ENCODE results near the gene CRB3. TPM values are rescaled to one million over a fixed set of nuclear protein-coding genes. Genes with fewer than 3 reads are reported as not detected.

CRB3 gene
- not detected in 2 replicates for total RNA-seq

GRCh38 chr19:6464070-6464873 lies at the start of gene CRB3:
CRB3 (plus strand) TSS chr19:6464271; CDS start chr19:6464702, 431 bp downstream.

GRCh38 chr19:6424195-6424938 lies 39.7 kb upstream of the CRB3 start, which contains the start of gene KHSRP:
KHSRP (minus strand) TSS chr19:6424811; CDS start chr19:6424701, 110 bp downstream.

GRCh38 chr19:6433663-6434062 lies 30.4 kb upstream of the CRB3 start, which contains the start of gene SLC25A41:
SLC25A41 (minus strand) TSS chr19:6433763; CDS start chr19:6433693, 70 bp downstream.

DNA sequence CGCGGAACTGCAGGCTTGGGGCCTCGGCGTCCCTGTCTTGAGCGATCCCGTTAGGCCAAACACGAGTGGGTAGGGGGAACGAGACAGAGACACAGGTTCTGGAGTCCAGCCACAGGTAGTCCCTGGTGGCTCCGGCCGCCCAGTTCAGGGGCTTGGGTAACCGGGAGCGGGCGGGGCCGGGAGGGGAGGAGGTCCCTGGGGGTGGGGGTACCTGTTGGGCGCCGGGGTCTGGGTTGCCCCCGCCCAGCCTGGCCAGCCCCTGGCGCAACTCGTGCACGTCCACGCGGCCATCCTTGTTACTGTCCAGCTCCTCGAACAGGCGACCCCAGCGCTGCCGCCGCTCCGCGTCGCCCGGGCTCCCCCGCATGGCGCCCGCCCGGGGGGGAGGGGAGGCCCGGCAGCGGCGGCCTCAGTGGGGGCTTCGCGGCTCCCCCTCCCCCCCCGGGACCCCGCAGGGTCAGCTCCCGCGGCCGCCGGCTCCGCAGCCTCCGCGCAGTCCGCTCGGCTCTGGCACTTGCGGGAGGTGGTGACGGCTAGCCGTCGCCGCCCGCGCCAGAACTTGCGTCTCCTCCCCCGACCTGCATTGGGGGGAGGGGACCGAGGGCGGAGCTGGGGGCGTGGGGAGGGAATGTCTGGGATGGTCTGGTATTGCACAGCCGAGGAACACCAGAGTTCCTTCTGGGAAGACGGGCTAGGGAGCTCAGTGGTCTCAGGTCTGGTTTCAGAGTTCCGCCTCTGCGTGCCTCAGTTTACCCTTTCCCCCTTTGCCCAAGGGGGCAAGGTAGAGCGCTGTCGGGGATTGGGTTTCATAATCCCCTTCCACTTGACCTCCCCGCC lies 4.6 kb upstream of the CRB3 start, which contains the start of gene SLC25A23:
TSS of gene SLC25A23 (minus strand) at position 531 of the 837 bp plus-strand sequence. CDS start at position 367, 164 bp downstream.

DNA sequence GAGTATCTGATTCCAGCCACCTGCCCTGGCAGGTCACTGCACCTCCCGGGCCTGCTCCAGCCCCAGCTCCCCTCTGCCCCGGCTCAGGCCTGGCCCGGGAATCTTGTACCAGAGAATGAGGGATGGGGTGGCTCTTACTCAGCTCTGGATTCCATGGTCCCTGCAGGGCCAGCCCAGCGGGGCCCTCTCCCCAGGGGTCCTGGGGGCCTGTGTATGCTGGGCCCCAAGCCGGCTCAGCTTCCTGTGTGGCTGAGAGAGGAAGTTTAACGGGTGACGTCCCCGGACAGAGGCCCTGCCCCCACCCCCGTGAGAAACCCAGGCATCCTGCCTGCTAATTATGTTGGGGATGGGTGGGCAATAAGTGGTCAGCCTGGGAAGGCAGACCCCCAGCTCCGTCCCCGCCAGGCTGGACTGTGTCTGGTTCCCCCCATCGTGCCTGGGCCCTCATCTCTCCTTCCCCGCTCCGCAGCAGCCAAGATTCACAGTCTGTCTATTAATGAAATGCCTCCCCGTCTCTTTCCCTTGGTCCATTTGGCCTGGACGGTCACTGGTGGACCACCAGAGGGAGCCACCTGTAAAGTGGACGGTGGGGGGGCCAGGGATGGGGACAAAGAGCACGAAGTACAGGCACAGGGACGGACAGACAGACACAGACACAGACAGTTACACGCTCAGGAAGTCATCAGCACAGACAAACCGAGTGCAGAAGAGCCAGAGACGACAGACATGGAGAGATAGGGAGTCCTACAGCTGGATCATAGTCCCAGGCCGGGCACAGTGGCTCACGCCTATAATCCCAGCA lies 17.7 kb downstream of the CRB3 start, which contains the start of gene DENND1C:
TSS of gene DENND1C (minus strand) at position 247 of the 802 bp plus-strand sequence. CDS start at position 155, 92 bp downstream.

DNA sequence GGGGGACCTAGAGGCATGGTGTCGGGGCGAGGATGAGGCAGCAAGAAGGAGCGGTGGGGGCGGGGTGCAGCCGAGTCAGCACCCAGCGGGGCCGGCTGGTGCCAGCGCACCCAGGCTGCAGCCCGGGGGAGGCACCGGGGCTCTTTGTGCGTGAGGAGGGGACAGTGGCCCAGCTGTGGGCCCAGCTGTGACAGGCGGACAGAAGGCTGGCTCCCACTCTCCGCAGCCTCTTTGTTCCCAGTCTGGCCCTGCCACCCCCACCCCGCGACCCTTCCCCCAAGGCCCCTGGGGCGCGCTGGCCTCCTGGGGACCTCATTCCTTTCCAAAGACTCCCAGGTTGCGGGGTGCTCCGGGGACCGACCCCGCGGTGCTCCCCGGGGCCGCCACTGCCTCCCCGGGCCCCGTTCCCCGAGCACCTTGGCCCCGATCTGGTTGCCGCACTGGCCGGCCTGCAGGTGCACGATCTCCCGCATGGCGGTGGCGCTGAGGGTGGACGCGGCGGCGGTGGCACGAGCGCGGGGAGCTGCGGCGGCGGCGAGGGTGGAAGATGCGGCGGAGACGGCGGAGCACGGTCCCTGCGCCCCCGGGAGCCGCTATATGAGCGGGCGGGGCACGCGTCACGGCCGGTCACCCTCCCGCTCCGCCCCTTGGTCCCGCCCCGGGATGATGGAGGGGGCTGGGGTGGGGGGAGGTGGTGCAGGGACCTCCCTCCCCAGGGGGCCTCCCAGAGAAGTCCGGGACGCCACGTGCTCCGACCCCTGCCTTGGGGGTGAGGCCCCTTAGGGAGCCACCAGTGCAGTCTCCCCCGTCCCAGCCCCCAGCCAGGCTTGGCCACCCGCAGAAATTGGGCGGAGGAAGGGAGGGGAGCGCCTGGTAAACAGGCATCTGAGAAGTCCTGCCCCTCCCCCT lies 37.9 kb downstream of the CRB3 start, which contains the start of gene TUBB4A:
TSS of gene TUBB4A (minus strand) at position 570 of the 909 bp plus-strand sequence. CDS start at position 473, 97 bp downstream.

Other genes with a start within 250 kb of the CRB3 start
- 27.8 and 40.6 TPM in 2 replicates for gene MLLT1, start 184.3 kb upstream of the CRB3 start, total RNA-seq
- gene ACER1, start 130.7 kb upstream of the CRB3 start, total RNA-seq, result not detected in 2 replicates
- 85.9 and 130 TPM in 2 replicates for gene CLPP, start 102.7 kb upstream of the CRB3 start, total RNA-seq
- 136 and 172 TPM in 2 replicates for gene ALKBH7, start 91.5 kb upstream of the CRB3 start, total RNA-seq
- 1.0 and 1.2 TPM in 2 replicates for gene PSPN, start 88.3 kb upstream of the CRB3 start, total RNA-seq
- 36.1 and 43.7 TPM in 2 replicates for gene GTF2F1, start 71.1 kb upstream of the CRB3 start, total RNA-seq
- 143 and 156 TPM in 2 replicates for gene KHSRP, start 39.5 kb upstream of the CRB3 start, total RNA-seq
- gene SLC25A41, start 30.5 kb upstream of the CRB3 start, total RNA-seq, result not detected in 2 replicates
- 57.4 and 58.3 TPM in 2 replicates for gene SLC25A23, start 4.5 kb upstream of the CRB3 start, total RNA-seq
- gene DENND1C, start 17.5 kb downstream of the CRB3 start, total RNA-seq, result 0.09 TPM in 1 of 2 replicates, not detected in the other
- gene TUBB4A, start 38.0 kb downstream of the CRB3 start, total RNA-seq, result not detected in 2 replicates
- gene TNFSF9, start 66.8 kb downstream of the CRB3 start, total RNA-seq, result 0.34 and 1.8 TPM in 2 replicates
- gene CD70, start 126.9 kb downstream of the CRB3 start, total RNA-seq, result 0.17 TPM in 1 of 2 replicates, not detected in the other
- under 0.01 TPM in 1 of 2 replicates, not detected in the other for gene TNFSF14, start 205.9 kb downstream of the CRB3 start, total RNA-seq